ENCODE data around the gene KLHL2. TPM values are rescaled to one million over a fixed set of nuclear protein-coding genes. Genes with fewer than 3 reads are reported as not detected.

KLHL2 gene
- total and polyA plus RNA-seq, 2 experiments from 2014 or later = 8.2 to 21.3 TPM

DNA sequence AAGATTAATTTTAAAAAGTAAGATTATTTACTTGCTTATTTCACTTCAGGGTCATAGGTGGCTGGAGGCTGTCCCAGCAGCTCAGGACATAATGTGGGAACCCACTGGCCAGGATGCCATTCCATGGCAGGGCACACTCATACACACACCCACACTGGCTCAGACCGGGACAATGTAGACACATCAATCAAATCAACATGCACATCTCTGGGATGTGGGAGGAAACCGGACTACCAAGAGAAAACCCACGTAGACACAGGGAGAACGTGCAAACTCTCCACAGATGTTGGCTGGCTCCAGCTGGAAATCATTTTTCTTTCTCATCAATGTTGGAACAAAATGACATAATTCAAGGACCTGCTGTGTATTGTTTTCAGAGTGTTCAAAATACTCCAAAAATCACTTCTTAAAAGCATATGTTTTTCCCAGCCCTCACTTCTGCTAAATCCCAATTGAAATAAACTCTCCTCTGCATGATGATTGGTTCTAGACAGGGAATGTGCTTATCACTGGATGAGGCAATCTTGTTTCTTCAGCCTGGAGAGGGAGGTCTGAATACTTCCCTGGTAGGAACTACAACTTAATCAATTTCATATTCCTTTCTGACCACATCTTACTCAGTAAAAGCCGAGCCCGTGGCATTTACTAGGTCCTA, 152.8 kb downstream of the KLHL2 start:
- Histone ChIP-seq H3K27me3 (no peaks in the 10 kb centered on the region), H3K36me3 (replicated peaks; ENCODE audit: insufficient read depth, low read depth) (no peaks in the 10 kb centered on the region), H4K20me1 (ENCODE audit: insufficient read depth, poor library complexity, severe bottlenecking) (no peaks in the 10 kb centered on the region), H3K79me2 (no peaks in the 10 kb centered on the region), H3K9me2 (replicated peaks; ENCODE audit: insufficient read depth) (no peaks in the 10 kb centered on the region), H3K4me1 (ENCODE audit: insufficient read depth) (peaks cover 10% of the 10 kb centered on the region), H2AFZ (no peak overlapping the region), H3K9me3 (ENCODE audit: low read depth) (no peaks in the 10 kb centered on the region), H3K4me3 (no peak overlapping the region), H3K27ac (no peak overlapping the region), H3K4me2 (no peak overlapping the region)
- DNase-seq (ENCODE audit: low spot score) = no peak
- WGBS (ENCODE audit: low lambda C conversion rate, missing lambda C conversion rate) = 73% methylated on average over 6 of the region's 6 CpGs
- TF ChIP-seq EZH2phosphoT487 (IDR thresholded peaks at IDR 0.05; ENCODE audit: low read depth, severe bottlenecking, unreplicated experiment) = no peak
- no peak for TF ChIP-seq EZH2 (IDR thresholded peaks at IDR 0.05; ENCODE audit: borderline replicate concordance)
- TF ChIP-seq CTCF (IDR thresholded peaks at IDR 0.05; ENCODE audit: poor library complexity) = no peak

DNA sequence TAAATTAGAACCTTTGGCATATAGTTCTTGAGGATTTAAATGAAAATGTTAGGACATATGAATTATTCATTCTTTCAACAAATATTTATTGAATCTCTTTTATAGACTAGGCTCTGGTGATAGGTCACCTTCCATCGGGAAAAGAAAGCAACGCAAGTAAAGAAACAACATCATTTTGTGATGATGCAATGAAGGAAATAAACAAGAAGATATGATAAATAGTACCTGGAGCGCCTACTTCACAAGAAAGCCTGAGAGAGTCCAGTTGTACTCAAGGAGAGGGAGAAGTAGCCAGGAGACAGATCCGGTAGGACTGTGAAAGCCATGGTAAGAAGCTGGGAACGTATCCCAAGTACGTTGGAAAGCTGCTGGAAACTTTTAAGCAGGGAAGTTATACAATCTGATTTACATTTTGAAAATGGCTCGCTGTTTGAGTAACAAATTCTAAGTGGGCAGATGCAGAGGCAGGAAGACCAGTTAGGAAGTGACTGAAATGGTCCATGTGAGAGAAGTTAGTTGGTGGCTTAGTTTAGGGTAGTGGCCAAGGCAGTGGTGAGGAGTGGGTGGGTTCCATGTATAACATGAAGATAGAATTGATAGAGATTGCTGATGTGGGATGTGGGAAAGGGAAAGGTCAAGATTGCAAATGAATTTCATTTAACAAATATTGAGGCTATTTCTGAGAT, 153.8 kb downstream of the KLHL2 start:
- Histone ChIP-seq H4K20me1 (ENCODE audit: insufficient read depth, poor library complexity, severe bottlenecking) (no peaks in the 10 kb centered on the region), H3K27me3 (no peaks in the 10 kb centered on the region), H2AFZ (no peak overlapping the region), H3K4me1 (ENCODE audit: insufficient read depth) (peaks cover 16% of the 10 kb centered on the region), H3K79me2 (no peaks in the 10 kb centered on the region), H3K36me3 (replicated peaks; ENCODE audit: insufficient read depth, low read depth) (no peaks in the 10 kb centered on the region), H3K9me3 (ENCODE audit: low read depth) (no peaks in the 10 kb centered on the region), H3K9me2 (replicated peaks; ENCODE audit: insufficient read depth) (no peaks in the 10 kb centered on the region), H3K27ac (no peak overlapping the region), H3K4me2 (no peak overlapping the region), H3K4me3 (no peak overlapping the region)
- no peak for DNase-seq (ENCODE audit: low spot score)
- TF ChIP-seq CTCF (IDR thresholded peaks at IDR 0.05; ENCODE audit: poor library complexity) (no peak), EZH2 (IDR thresholded peaks at IDR 0.05; ENCODE audit: borderline replicate concordance) (no peak)
- WGBS (ENCODE audit: low lambda C conversion rate, missing lambda C conversion rate) = 93% methylated on average over 7 of the region's 7 CpGs

DNA sequence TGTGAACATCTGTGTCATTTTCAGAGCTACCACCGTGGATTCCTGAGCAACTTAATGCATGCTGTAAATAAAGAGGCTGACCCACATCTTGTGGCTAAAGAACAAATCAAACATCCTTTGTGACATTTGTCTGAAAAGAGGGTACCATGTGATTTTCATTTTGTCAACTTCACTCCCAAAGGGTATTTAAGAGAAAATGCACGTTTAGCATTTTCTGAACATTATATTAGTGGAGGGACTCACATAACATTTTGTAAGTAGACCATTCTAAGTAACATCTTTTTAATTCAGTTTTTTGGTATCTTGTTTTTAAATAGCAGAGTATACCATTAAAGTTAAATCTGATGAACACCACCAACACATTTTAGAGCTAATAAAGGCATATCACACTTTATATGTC, 154.4 kb downstream of the KLHL2 start:
- Histone ChIP-seq H4K20me1 (ENCODE audit: insufficient read depth, poor library complexity, severe bottlenecking) (no peaks in the 10 kb centered on the region), H3K36me3 (replicated peaks; ENCODE audit: insufficient read depth, low read depth) (no peaks in the 10 kb centered on the region), H3K4me1 (ENCODE audit: insufficient read depth) (peaks cover 16% of the 10 kb centered on the region), H3K79me2 (no peaks in the 10 kb centered on the region), H3K27me3 (no peaks in the 10 kb centered on the region), H3K9me3 (ENCODE audit: low read depth) (no peaks in the 10 kb centered on the region), H3K4me3 (no peak overlapping the region), H3K9me2 (replicated peaks; ENCODE audit: insufficient read depth) (no peaks in the 10 kb centered on the region), H2AFZ (no peak overlapping the region), H3K27ac (no peak overlapping the region), H3K4me2 (no peak overlapping the region)
- no peak for DNase-seq (ENCODE audit: low spot score)
- TF ChIP-seq EZH2 (IDR thresholded peaks at IDR 0.05; ENCODE audit: borderline replicate concordance) (no peak), CTCF (IDR thresholded peaks at IDR 0.05; ENCODE audit: poor library complexity) (no peak), EZH2phosphoT487 (IDR thresholded peaks at IDR 0.05; ENCODE audit: low read depth, severe bottlenecking, unreplicated experiment) (no peak)
- 78% methylated on average over 2 of the region's 2 CpGs for WGBS (ENCODE audit: low lambda C conversion rate, missing lambda C conversion rate)
